GM04504 (cell line): ENCODE data around the gene B4GALT3.
"Not testable (repeated sequence)": the region's sequence is repeated elsewhere in the genome, so short reads cannot be mapped to it uniquely, and the experiment has no call there.

Experiments used
- DNase-seq: peaks from one replicate; pipeline ENCODE4 v3.0.0-alpha.2; 2012; ENCODE audit warnings: low read depth

B4GALT3 gene

DNA sequence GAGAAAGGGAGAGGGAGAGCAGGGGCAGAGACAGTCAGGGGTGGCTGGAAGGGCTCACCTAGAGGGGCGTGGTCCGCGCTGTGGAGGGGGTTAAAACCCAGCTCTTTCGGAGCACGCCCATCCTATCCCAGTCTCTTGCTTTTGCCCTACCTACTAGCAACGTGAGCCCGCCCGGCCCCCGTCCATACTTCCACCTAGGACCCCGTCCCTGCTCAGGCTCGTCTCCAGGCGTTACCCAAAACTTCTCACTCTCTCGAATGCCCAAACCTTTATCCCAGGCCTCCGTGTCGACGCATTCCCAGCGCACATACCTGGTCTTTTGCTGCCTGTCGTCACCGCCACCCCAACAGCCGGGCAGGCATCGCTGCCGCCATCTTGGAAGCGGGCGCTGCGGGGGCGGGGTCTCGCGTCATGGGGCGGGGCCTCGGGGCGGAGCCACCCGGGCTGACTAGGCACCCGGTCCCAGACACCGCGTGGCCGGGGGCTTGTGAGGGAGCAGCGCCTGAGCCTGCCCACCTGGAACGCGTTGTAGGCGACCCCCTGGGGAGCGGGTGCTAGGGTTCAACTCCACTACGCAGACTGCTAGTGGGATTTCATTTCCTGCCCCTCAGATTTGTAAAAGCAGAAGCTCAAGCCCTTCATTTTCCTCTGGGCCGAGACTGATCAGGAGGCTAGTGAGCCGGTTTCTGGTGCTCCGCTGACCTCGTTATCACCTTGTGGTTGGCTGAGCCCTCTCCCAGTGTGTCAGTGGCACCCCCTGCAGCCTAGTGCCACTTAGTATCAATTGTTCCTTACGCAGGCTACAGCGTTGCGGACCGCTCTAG is at the start of gene B4GALT3:
Gene B4GALT3 (minus strand): TSS at position 396 of the 824 bp plus-strand sequence. CDS start 1,447 bp downstream, outside the sequence.
- no peak for DNase-seq

DNA sequence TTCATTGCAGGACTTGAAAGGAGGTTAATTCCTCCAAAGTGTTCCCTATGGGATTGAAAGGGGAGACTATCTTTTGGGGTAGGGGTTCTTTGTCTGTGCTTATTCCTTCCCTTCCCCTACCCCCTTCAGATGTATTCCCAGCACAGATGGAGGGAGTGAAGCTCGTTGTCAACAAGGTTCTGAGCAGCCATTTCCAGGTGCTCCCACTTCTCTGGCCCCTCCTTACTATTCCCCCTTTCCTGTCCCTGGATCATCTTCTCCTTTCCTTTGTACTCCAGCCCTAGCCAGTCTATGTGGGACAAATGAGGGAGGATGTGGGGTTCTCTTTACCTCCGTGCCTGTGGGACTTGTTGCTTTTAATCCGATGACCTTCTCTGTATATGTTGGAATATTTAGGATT is 49.5 kb upstream of the B4GALT3 start:
- DNase-seq, result no peak

GRCh38 chr1:161226320-161226711 is 49.0 kb upstream of the B4GALT3 start:
- DNase-seq, result no peak

DNA sequence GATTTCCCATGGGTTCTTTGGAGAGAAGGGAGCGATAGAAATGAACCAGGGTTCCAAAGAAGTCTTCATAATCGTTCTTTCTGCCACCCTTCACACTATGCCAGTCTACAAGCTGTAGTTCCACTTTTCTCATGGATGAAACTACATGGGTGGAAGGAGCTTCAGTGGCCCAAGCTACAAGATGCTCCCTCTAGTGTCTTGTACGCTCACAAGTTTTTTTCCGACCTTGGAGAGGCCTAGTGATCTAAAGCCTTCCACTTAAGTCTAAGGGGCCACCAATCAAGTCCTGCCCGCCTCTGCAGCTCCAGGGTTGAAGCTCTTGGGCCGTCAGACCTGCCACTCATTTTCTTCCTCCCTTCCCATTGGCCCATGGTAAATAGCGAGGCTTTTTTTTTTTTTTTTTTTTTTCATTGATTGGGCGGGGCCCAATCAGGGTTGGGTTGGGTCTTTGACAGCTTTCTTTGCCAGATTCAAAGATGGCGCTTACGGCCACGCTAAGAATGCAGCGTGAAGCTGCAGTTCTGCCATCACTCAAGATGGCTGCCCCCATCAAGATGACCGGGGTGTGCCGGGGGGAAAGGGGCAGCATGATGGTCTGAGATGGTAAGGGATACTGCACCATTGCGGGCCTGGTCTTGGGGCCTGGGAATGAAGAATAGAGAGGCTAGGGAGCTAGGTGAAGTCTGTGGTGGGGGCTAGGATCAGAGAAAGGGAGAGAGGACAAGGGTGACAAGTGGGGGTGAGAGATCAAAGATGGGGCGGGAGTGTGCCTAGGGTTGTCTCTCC is 48.4 kb upstream of the B4GALT3 start, which contains the start of gene TOMM40L:
Gene TOMM40L (plus strand): TSS at position 527 of the 786 bp plus-strand sequence. CDS start 430 bp downstream, outside the sequence.
- peak; percentile 99 for DNase-seq

GRCh38 chr1:161225178-161225533 is 47.8 kb upstream of the B4GALT3 start:
- DNase-seq, result no peak

GRCh38 chr1:161224695-161225087 is 47.4 kb upstream of the B4GALT3 start:
- DNase-seq, result not testable (repeated sequence)

- DNase-seq, result no peak
These were observed 46.7 kb upstream of the B4GALT3 start for GRCh38 chr1:161223805-161224694.

GRCh38 chr1:161222175-161223019 is 45.1 kb upstream of the B4GALT3 start:
- DNase-seq, result no peak

- no peak for DNase-seq
These were observed 42.7 kb upstream of the B4GALT3 start for GRCh38 chr1:161220002-161220401.

GRCh38 chr1:161219078-161219892 is 42.0 kb upstream of the B4GALT3 start:
- DNase-seq, result no peak

DNA sequence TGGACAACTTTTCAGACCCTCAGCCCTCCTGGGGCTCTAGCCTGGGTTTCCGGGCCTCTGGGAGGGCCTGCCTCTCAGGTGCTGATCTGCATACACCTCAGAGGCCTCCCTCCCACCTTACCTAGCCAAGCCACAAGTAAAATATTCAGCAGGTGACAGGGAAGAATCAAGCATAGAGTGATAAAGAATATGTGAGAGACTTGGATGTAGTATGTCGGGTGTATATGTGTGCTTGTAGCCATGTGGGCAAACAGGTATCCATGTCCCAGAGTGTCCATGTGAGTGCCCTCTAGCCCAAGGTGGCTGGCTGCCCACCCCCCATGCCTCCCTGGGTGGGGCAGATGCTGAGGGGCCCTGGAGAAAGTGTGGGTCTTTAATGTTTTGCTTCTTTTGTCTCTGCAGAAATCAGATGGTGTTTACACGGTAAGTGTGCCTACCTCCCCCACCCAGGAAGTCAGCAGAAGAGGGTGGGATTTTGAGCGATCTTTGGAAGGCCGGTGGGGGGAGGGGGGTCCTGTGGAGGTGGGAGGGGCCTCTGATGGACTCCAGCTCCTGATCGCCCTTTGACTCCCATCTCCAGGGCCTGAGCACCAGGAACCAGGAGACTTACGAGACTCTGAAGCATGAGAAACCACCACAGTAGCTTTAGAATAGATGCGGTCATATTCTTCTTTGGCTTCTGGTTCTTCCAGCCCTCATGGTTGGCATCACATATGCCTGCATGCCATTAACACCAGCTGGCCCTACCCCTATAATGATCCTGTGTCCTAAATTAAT is 41.2 kb upstream of the B4GALT3 start:
- DNase-seq, result no peak

DNA sequence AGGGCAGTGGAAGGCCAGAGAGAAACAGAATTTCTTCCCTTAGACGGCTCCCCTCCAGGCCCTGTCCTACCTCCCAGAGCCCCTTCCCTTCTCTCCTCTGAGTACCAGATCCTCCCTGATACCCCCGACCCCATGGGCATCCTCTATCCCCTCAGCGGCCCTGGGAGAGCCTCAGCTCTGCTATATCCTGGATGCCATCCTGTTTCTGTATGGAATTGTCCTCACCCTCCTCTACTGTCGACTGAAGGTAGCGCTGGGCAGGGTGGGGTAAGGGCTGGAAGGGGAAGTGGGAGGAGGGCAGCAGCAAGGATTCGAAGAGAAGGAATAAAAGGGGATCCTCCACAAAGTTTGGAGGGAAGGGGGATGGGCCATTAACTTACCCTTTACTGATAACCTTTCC is 40.5 kb upstream of the B4GALT3 start:
- no peak for DNase-seq

GRCh38 chr1:161216945-161217712 is 39.8 kb upstream of the B4GALT3 start:
- DNase-seq, result no peak

DNA sequence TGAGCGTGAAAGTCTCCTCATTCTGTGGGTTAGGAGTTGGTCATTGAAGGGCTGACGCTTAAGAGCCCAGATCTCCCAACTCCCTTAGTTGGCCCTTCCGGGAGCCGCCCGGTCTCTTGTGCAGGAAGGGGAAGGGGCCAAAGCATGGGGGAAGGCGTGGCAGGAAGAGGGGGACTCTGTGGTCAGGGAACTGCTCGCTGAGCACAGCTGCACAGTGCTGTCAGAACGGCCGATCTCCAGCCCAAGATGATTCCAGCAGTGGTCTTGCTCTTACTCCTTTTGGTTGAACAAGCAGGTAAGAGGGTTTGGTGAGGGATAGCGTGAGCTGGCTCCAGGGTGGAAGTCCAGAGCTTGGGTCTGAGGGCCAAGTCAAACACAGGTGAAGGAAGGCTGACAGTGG is 37.8 kb upstream of the B4GALT3 start, which contains the start of gene FCER1G:
Gene FCER1G (plus strand): TSS at position 220 of the 400 bp plus-strand sequence. CDS start 27 bp downstream, at position 247.
- DNase-seq, result no peak

DNA sequence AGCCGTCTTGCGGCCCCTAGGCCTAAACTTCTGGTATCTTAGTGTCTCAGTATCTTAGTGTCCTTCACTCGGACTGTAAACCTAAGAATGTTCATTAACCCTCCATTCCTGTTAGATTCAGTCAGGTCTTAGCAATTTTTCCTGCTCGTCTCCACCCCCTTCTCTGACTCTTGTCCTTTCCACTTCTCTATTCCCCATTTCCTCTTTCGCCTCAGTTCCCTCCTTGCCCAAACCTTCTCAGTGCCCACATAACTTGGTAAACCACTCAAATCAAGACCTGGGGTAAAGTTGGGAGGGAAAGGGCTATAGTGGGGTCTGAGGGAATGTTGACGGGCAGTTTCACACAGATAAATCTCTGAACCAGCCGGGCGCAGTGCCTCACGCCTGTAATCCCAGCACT is 37.1 kb upstream of the B4GALT3 start:
- DNase-seq, result no peak

DNA sequence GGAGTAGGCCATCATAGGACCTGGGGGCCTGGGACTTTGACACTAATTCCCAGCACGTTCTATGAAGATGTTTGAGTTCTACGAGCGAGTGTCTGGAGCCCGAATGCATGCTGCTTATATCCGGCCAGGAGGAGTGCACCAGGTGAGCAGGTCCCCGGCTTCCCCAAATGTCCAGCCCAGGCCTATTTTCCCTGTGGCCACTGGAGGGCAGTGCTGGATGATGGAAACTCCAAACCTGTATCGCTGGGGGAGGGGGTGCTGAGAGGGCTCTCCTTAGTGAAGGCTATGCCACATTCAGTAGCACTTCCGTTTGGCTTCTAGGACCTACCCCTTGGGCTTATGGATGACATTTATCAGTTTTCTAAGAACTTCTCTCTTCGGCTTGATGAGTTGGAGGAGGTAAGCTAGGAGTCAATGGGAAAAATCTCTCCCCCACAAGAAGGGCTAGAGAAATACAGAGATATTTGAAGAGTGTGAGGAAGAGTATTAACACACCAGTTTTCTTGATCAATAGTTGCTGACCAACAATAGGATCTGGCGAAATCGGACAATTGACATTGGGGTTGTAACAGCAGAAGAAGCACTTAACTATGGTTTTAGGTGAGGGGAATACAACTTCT is 32.6 kb upstream of the B4GALT3 start:
- DNase-seq, result no peak

DNA sequence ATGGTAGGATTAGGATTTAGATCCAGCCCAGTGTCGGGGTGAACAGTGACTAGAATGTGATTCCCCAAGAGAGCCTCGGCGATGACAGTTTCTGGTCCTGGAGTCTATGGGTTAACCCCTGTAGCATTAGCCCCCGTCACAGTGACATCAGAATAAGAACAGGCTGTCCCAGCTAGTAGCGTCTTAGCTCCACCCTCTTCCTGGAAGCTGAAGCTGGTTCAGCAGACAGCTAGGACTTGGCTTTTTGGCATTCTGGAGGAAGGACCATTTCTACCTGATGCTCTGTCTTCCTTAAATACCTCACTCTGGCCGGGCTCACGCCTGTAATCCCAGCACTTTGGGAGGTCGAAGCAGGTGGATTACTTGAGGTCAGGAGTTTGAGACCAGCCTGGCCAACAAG is 29.9 kb upstream of the B4GALT3 start:
- DNase-seq, result no peak
